OCI-LY1 (cell line): ENCODE data around the gene MAGI2.

Source experiments
- H2AFZ ChIP-seq: fragments of 200-600 bp; sonication (generic), shearing (Covaris generic); 2 replicates; pipeline ENCODE4 v1.6.0; 2014; ENCODE audit warnings: antibody characterized with exemption, mild to moderate bottlenecking, low read length
- H3F3A ChIP-seq: fragments of 200-600 bp; sonication (generic), shearing (Covaris generic); 2 replicates; pipeline ENCODE4 v1.6.0; 2014; ENCODE audit warnings: mild to moderate bottlenecking, antibody characterized with exemption, low read length, moderate library complexity; ENCODE audit not compliant: insufficient read depth
- H3K27ac ChIP-seq: fragments of 200-600 bp; sonication (generic); 2 replicates; pipeline ENCODE4 v1.5.1; 2014; ENCODE audit warnings: low read length, mixed run types, mild to moderate bottlenecking, low read depth; ENCODE audit not compliant: poor library complexity, severe bottlenecking
- H3K27me3 ChIP-seq: fragments of 200-600 bp; sonication (generic); 2 replicates; pipeline ENCODE4 v1.6.0; 2014; ENCODE audit warnings: antibody characterized with exemption, mild to moderate bottlenecking, low read length, moderate library complexity; ENCODE audit not compliant: insufficient read depth
- H3K36me3 ChIP-seq: fragments of 200-600 bp; sonication (generic); 2 replicates; pipeline ENCODE4 v1.6.1; 2014; ENCODE audit warnings: mild to moderate bottlenecking, antibody characterized with exemption, low read length, moderate library complexity, mixed read lengths; ENCODE audit not compliant: insufficient read depth
- H3K4me1 ChIP-seq: fragments of 200-600 bp; sonication (generic); 2 replicates; pipeline ENCODE4 v1.5.1; 2014; ENCODE audit warnings: mild to moderate bottlenecking, low read length, moderate library complexity; ENCODE audit not compliant: insufficient read depth, severe bottlenecking
- H3K4me2 ChIP-seq: fragments of 200-600 bp; sonication (generic), shearing (Covaris generic); 2 replicates; pipeline ENCODE4 v1.6.1; 2014; ENCODE audit warnings: low read length
- H3K4me3 ChIP-seq: fragments of 200-600 bp; sonication (generic); 2 replicates; pipeline ENCODE4 v1.5.1; 2014; ENCODE audit warnings: low read length, low read depth, mild to moderate bottlenecking, mixed read lengths; ENCODE audit not compliant: poor library complexity, severe bottlenecking
- H3K79me2 ChIP-seq: fragments of 200-600 bp; shearing (Covaris generic); 2 replicates; pipeline ENCODE4 v1.6.1; 2016; ENCODE audit warnings: mixed run types, low read length, mixed read lengths; ENCODE audit not compliant: insufficient read depth
- H3K9ac ChIP-seq: fragments of 200-600 bp; sonication (generic), shearing (Covaris generic); 2 replicates; pipeline ENCODE4 v1.6.1; 2014; ENCODE audit warnings: mild to moderate bottlenecking, low read length, mixed read lengths
- H3K9me2 ChIP-seq: fragments of 200-600 bp; sonication (generic), shearing (Covaris generic); 2 replicates; pipeline ENCODE4 v1.6.1; 2014; ENCODE audit warnings: low read depth, mild to moderate bottlenecking, low read length, mixed read lengths
- H3K9me3 ChIP-seq: fragments of 200-600 bp; shearing (Covaris generic); 2 replicates; pipeline ENCODE4 v1.6.1; 2014; ENCODE audit warnings: low read length, mixed read lengths
- H4K20me1 ChIP-seq: fragments of 200-600 bp; sonication (generic), shearing (Covaris generic); 2 replicates; pipeline ENCODE4 v1.6.0; 2016; ENCODE audit warnings: mild to moderate bottlenecking, low read length; ENCODE audit not compliant: insufficient read depth
- CTCF ChIP-seq: fragments of 200-600 bp; sonication (generic), shearing (Covaris generic); IDR thresholded peaks from 2 replicates; pipeline ENCODE4 v1.5.1; 2017; ENCODE audit warnings: mild to moderate bottlenecking, antibody characterized with exemption, low read length, moderate library complexity, mixed read lengths
- EZH2 ChIP-seq: fragments of 200-600 bp; sonication (generic), shearing (Covaris generic); IDR thresholded peaks from 2 replicates; pipeline ENCODE4 v1.8.0; 2017; ENCODE audit warnings: borderline replicate concordance, mixed run types, mild to moderate bottlenecking, antibody characterized with exemption, low read length, moderate library complexity, mixed read lengths

The MAGI2 gene

GRCh38 chr7:78398576-78398975, 1054.9 kb downstream of the MAGI2 start:
- no peak overlapping the region for H3K4me2 ChIP-seq
- H3K4me1 ChIP-seq: no peaks in the 10 kb centered on the region
- H3K27ac ChIP-seq: no peak overlapping the region
- no peak overlapping the region for H3K4me3 ChIP-seq
- H3K9me3 ChIP-seq: no peaks in the 10 kb centered on the region
- no peak for TF ChIP-seq EZH2
- no peak for TF ChIP-seq CTCF
- no peaks in the 10 kb centered on the region for H3K27me3 ChIP-seq
- no peak overlapping the region for H3K9ac ChIP-seq
- no peaks in the 10 kb centered on the region; the same call in 1 of the 2 replicates for H3K9me2 ChIP-seq
- H4K20me1 ChIP-seq: no peaks in the 10 kb centered on the region
- no peak overlapping the region for H2AFZ ChIP-seq
- H3F3A ChIP-seq: no peaks in the 10 kb centered on the region
- H3K36me3 ChIP-seq: no peaks in the 10 kb centered on the region
- H3K79me2 ChIP-seq: no peaks in the 10 kb centered on the region

- H3K36me3 ChIP-seq: no peaks in the 10 kb centered on the region
- no peaks in the 10 kb centered on the region for H3K4me1 ChIP-seq
- no peaks in the 10 kb centered on the region; the same call in 1 of the 2 replicates for H3K9me2 ChIP-seq
- no peaks in the 10 kb centered on the region for H3K9me3 ChIP-seq
- H3K27ac ChIP-seq: no peak overlapping the region
- no peak overlapping the region for H3K9ac ChIP-seq
- no peaks in the 10 kb centered on the region for H3K79me2 ChIP-seq
- no peak overlapping the region for H3K4me2 ChIP-seq
- no peaks in the 10 kb centered on the region for H3K27me3 ChIP-seq
- TF ChIP-seq CTCF: no peak
- TF ChIP-seq EZH2: no peak
- H4K20me1 ChIP-seq: no peaks in the 10 kb centered on the region
- no peaks in the 10 kb centered on the region for H3F3A ChIP-seq
- H3K4me3 ChIP-seq: no peak overlapping the region
- no peak overlapping the region for H2AFZ ChIP-seq
These were observed 1055.4 kb downstream of the MAGI2 start for GRCh38 chr7:78398081-78398480.

GRCh38 chr7:78396210-78396609, 1057.3 kb downstream of the MAGI2 start:
- H4K20me1 ChIP-seq: no peaks in the 10 kb centered on the region
- H3K36me3 ChIP-seq: no peaks in the 10 kb centered on the region
- no peak overlapping the region for H2AFZ ChIP-seq
- no peak overlapping the region for H3K4me2 ChIP-seq
- no peaks in the 10 kb centered on the region for H3K27me3 ChIP-seq
- H3K4me3 ChIP-seq: no peak overlapping the region
- no peaks in the 10 kb centered on the region for H3K79me2 ChIP-seq
- H3K27ac ChIP-seq: no peak overlapping the region
- H3F3A ChIP-seq: no peaks in the 10 kb centered on the region
- H3K9ac ChIP-seq: no peak overlapping the region
- no peaks in the 10 kb centered on the region for H3K9me3 ChIP-seq
- no peaks in the 10 kb centered on the region for H3K9me2 ChIP-seq
- no peak for TF ChIP-seq CTCF
- TF ChIP-seq EZH2: no peak
- no peaks in the 10 kb centered on the region for H3K4me1 ChIP-seq
